HuH-7 (cell line): Measurements from ENCODE around the gene MYH7B.

Experiments used
- DNase-seq: peaks from one replicate; pipeline ENCODE4 v3.0.0; 2011; ENCODE audit warnings: low spot score

MYH7B gene

GRCh38 chr20:34992751-34993417, 37.2 kb downstream of the MYH7B start:
- DNase-seq = no peak

- no peak for DNase-seq
These were observed 38.4 kb downstream of the MYH7B start for GRCh38 chr20:34993941-34994508.

- DNase-seq = no peak
These were observed 39.0 kb downstream of the MYH7B start for GRCh38 chr20:34994509-34995131.

- DNase-seq = no peak
These were observed 39.5 kb downstream of the MYH7B start for GRCh38 chr20:34995192-34995591.

- DNase-seq = no peak
These were observed 40.0 kb downstream of the MYH7B start for GRCh38 chr20:34995696-34996095.

GRCh38 chr20:34996243-34997028, 40.8 kb downstream of the MYH7B start:
- no peak for DNase-seq

GRCh38 chr20:34997131-34997561, 41.5 kb downstream of the MYH7B start:
- no peak for DNase-seq

- DNase-seq = no peak
These were observed 42.1 kb downstream of the MYH7B start for GRCh38 chr20:34997774-34998173.

GRCh38 chr20:34998331-34998950, 42.8 kb downstream of the MYH7B start:
- DNase-seq = no peak

- DNase-seq = no peak
These were observed 43.4 kb downstream of the MYH7B start for GRCh38 chr20:34999021-34999451.

GRCh38 chr20:34999782-35000181, 44.1 kb downstream of the MYH7B start:
- no peak for DNase-seq

GRCh38 chr20:35000311-35000921, 44.7 kb downstream of the MYH7B start:
- DNase-seq = no peak

- DNase-seq = no peak
These were observed 45.4 kb downstream of the MYH7B start for GRCh38 chr20:35000922-35001595.

- DNase-seq = peak; percentile 73
These were observed 46.1 kb downstream of the MYH7B start for GRCh38 chr20:35001596-35002362.

GRCh38 chr20:35002426-35003210, 47.0 kb downstream of the MYH7B start:
- DNase-seq = no peak

- DNase-seq = no peak
These were observed 47.8 kb downstream of the MYH7B start for GRCh38 chr20:35003211-35004031.

- no peak for DNase-seq
These were observed 48.5 kb downstream of the MYH7B start for GRCh38 chr20:35004051-35004725.
